CD14-positive monocyte (primary cell): Measurements from ENCODE around the gene LRRC58. TPM values are rescaled to one million over a fixed set of nuclear protein-coding genes. Genes with fewer than 3 reads are reported as not detected.

Source experiments
- DNase-seq, 3 donors: peaks; one replicate each; pipeline ENCODE4 v3.0.0-alpha.2; 2011 to 2022
- H2AFZ ChIP-seq: 2 replicates; pipeline ENCODE4 v1.6.0; 2012; ENCODE audit warnings: mild to moderate bottlenecking, low read depth, low read length, inconsistent platforms; ENCODE audit not compliant: insufficient read depth, poor library complexity, severe bottlenecking
- H3K27ac ChIP-seq, 2 donors: 1 replicate in 1 of 2; 2 replicates in 1 of 2; pipeline ENCODE4 v1.5.1; 2012 to 2013; ENCODE audit warnings: low read length in 2 of 2, control low read depth in 1 of 2, inconsistent platforms in 1 of 2, low read depth in 1 of 2, mild to moderate bottlenecking in 1 of 2
- H3K27me3 ChIP-seq, 2 donors: one replicate each; pipeline versions ENCODE4 v1.6.0 to v1.6.1; 2011 to 2013; ENCODE audit warnings: low read length in 2 of 2; ENCODE audit not compliant: control insufficient read depth in 2 of 2, insufficient read depth in 2 of 2
- H3K36me3 ChIP-seq, 2 donors: replicated peaks in 1 of 2; 1 replicate in 1 of 2; 2 replicates in 1 of 2; pipeline versions ENCODE4 v1.5.1 to v1.6.1; 2012 to 2013; ENCODE audit warnings: low read length in 2 of 2, control low read depth in 1 of 2, inconsistent platforms in 1 of 2, mild to moderate bottlenecking in 1 of 2; ENCODE audit not compliant: insufficient read depth in 2 of 2, control insufficient read depth in 1 of 2
- H3K4me1 ChIP-seq, 2 donors: 1 replicate in 1 of 2; 2 replicates in 1 of 2; pipeline versions ENCODE4 v1.5.1 to v1.6.1; 2012 to 2013; ENCODE audit warnings: low read length in 2 of 2, control low read depth in 1 of 2, inconsistent platforms in 1 of 2, mild to moderate bottlenecking in 1 of 2, moderate library complexity in 1 of 2; ENCODE audit not compliant: insufficient read depth in 2 of 2, control insufficient read depth in 1 of 2
- H3K4me2 ChIP-seq: replicated peaks from 2 replicates; pipeline ENCODE3; 2012; ENCODE audit warnings: low read length, moderate library complexity, mild to moderate bottlenecking; ENCODE audit not compliant: poor library complexity, severe bottlenecking; ENCODE audit errors: extremely low read depth
- H3K4me3 ChIP-seq, 3 experiments: fragments of 200-600 bp in 1 of 3; sonication (generic) in 1 of 3; replicated peaks in 1 of 3; 1 replicate in 2 of 3; 2 replicates in 1 of 3; pipeline ENCODE4 v1.5.1; 2011 to 2013; ENCODE audit warnings: low read length in 3 of 3, mild to moderate bottlenecking in 3 of 3, control low read depth in 2 of 3, low read depth in 2 of 3, inconsistent platforms in 1 of 3, moderate library complexity in 1 of 3
- H3K79me2 ChIP-seq: 2 replicates; pipeline ENCODE4 v1.6.0; 2012; ENCODE audit warnings: mild to moderate bottlenecking, control low read depth, inconsistent platforms, low read length, moderate library complexity; ENCODE audit not compliant: insufficient read depth
- H3K9ac ChIP-seq: 2 replicates; pipeline ENCODE4 v1.6.0; 2017; ENCODE audit warnings: low read length, mild to moderate bottlenecking; ENCODE audit not compliant: insufficient read depth, poor library complexity, severe bottlenecking
- H3K9me3 ChIP-seq, 2 donors: replicated peaks in 1 of 2; 1 replicate in 1 of 2; 2 replicates in 1 of 2; pipeline versions ENCODE4 v1.5.1 to v1.6.1; 2012 to 2013; ENCODE audit warnings: low read length in 2 of 2, control low read depth in 1 of 2; ENCODE audit not compliant: control insufficient read depth in 1 of 2, insufficient read depth in 1 of 2
- H4K20me1 ChIP-seq: 2 replicates; pipeline ENCODE4 v1.6.0; 2012; ENCODE audit warnings: mild to moderate bottlenecking, low read length, control low read depth, moderate library complexity; ENCODE audit not compliant: insufficient read depth
- H3K27ac Mint-ChIP-seq, 7 donors: one replicate each; pipeline ENCODE4 v1.8.0; 2020; ENCODE audit warnings: mild to moderate bottlenecking in 7 of 7, mixed read lengths in 7 of 7, moderate library complexity in 6 of 7, inconsistent platforms in 2 of 7
- H3K27me3 Mint-ChIP-seq, 3 donors: one replicate each; pipeline ENCODE4 v1.8.0; 2021 to 2022; ENCODE audit warnings: low read depth in 3 of 3, mild to moderate bottlenecking in 3 of 3, mixed read lengths in 3 of 3, moderate library complexity in 3 of 3, inconsistent platforms in 1 of 3
- H3K36me3 Mint-ChIP-seq, 2 donors: one replicate each; pipeline ENCODE4 v1.8.0; 2020; ENCODE audit warnings: mixed read lengths in 2 of 2, inconsistent platforms in 1 of 2, mild to moderate bottlenecking in 1 of 2
- H3K4me1 Mint-ChIP-seq: one replicate; pipeline ENCODE4 v1.8.0; 2020; ENCODE audit warnings: mild to moderate bottlenecking, mixed read lengths
- H3K4me3 Mint-ChIP-seq, 2 donors: one replicate each; pipeline ENCODE4 v1.8.0; 2020; ENCODE audit warnings: mild to moderate bottlenecking in 2 of 2, mixed read lengths in 2 of 2, moderate library complexity in 1 of 2
- H3K9me3 Mint-ChIP-seq, 7 donors: one replicate each; pipeline ENCODE4 v1.8.0; 2020 to 2022; ENCODE audit warnings: mixed read lengths in 7 of 7, mild to moderate bottlenecking in 6 of 7, moderate library complexity in 6 of 7, inconsistent platforms in 2 of 7
- CTCF ChIP-seq: fragments of 200-600 bp; IDR thresholded peaks from one replicate; pipeline ENCODE4 v1.8.0; 2022; ENCODE audit warnings: antibody characterized with exemption, mild to moderate bottlenecking
- WGBS: methylation state at CpG from one replicate; pipeline ENCODE4 v1.1.5; 2013; ENCODE audit warnings: missing lambda C conversion rate; ENCODE audit not compliant: insufficient coverage; 5-methylcytosine and 5-hydroxymethylcytosine counted together
- intact Hi-C, 2 donors: fragments of 100-400 bp; cut with micrococcal nuclease; formaldehyde crosslinking; loops; one replicate each; pipeline versions ENCODE4 v1.15.0 to v1.15.1; 2023
- polyA plus RNA-seq, 3 donors: library from polyadenylated mRNA; depleted of rRNA in 1 of 3; unstranded in 2 of 3; stranded (reverse) in 1 of 3; fragments of 300-500 nt in 2 of 3; fragments of >200 nt in 1 of 3; fragmentation: Illumina TruSeq in 2 of 3; gene quantifications; 1 replicate in 2 of 3; 2 replicates in 1 of 3; pipeline ENCODE4 v1.2.3, GENCODE V29; 2012 to 2021

The LRRC58 gene
- polyA plus RNA-seq, 3 donors: 6.5 to 12.4 (median 8.3) TPM

- Mint-ChIP-seq H3K4me3 (no peak overlapping the region), H3K4me1 (peaks cover 8% of the 10 kb centered on the region), H3K9me3 (peaks cover 0 to 2% (median 0%) of the 10 kb centered on the region in 7 donors), H3K27ac (no peak overlapping the region), H3K27me3 (peaks cover 0 to 1% (median 1%) of the 10 kb centered on the region in 3 donors), H3K36me3 (no peaks in the 10 kb centered on the region)
- no peak for TF ChIP-seq CTCF
- Histone ChIP-seq H3K4me1 (no peaks in the 10 kb centered on the region), H2AFZ (no peak overlapping the region), H3K27me3 (no peaks in the 10 kb centered on the region), H3K9me3 (no peaks in the 10 kb centered on the region), H4K20me1 (no peaks in the 10 kb centered on the region), H3K9ac (no peak overlapping the region), H3K27ac (no peak overlapping the region), H3K36me3 (no peaks in the 10 kb centered on the region), H3K4me3 (no peak overlapping the region), H3K79me2 (no peaks in the 10 kb centered on the region), H3K4me2 (no peak overlapping the region)
- no CpG with 5 or more reads among the region's 1 CpG for WGBS
- intact Hi-C loops: loop anchor here in 1 of 2 donors (10.0 kb wide), 1 partner anchor 261 kb away; the partner anchor contains the start of gene GSK3B
- DNase-seq: no peak
These were observed 6.3 kb upstream of the LRRC58 start for GRCh38 chr3:120355486-120355885.

GRCh38 chr3:120353463-120353862, 4.3 kb upstream of the LRRC58 start:
- peaks cover 14% of the 10 kb centered on the region for H3K4me1 Mint-ChIP-seq
- peaks cover 6 to 11% of the 10 kb centered on the region in 2 donors for H3K4me1 ChIP-seq
- no peak overlapping the region for H3K4me3 Mint-ChIP-seq
- H3K9me3 ChIP-seq: no peaks in the 10 kb centered on the region
- no peak for DNase-seq
- H3K9ac ChIP-seq: no peak overlapping the region
- H3K27ac Mint-ChIP-seq: no peak overlapping the region
- H3K4me3 ChIP-seq: no peak overlapping the region
- TF ChIP-seq CTCF: no peak
- no peak overlapping the region for H3K27ac ChIP-seq
- H3K79me2 ChIP-seq: peaks cover 14% of the 10 kb centered on the region
- H2AFZ ChIP-seq: no peak overlapping the region
- peaks cover 0 to 2% (median 0%) of the 10 kb centered on the region in 7 donors for H3K9me3 Mint-ChIP-seq
- intact Hi-C loops: loop anchor here in 1 of 2 donors (10.0 kb wide), 1 partner anchor 259 kb away; the partner anchor contains the start of gene GSK3B
- no peaks in the 10 kb centered on the region for H4K20me1 ChIP-seq
- H3K27me3 Mint-ChIP-seq: peaks cover 0 to 1% (median 0%) of the 10 kb centered on the region in 3 donors
- H3K36me3 Mint-ChIP-seq: no peaks in the 10 kb centered on the region
- no peaks in the 10 kb centered on the region for H3K27me3 ChIP-seq
- H3K36me3 ChIP-seq: no peaks in the 10 kb centered on the region
- H3K4me2 ChIP-seq: no peak overlapping the region
